Iris pigment epithelial cell (primary cell): ENCODE measurements around the gene TRIM9.

ENCODE experiments used
- DNase-seq: peaks from one replicate; pipeline ENCODE4 v3.0.0-alpha.2; 2011; ENCODE audit warnings: low read depth

The TRIM9 gene

DNA sequence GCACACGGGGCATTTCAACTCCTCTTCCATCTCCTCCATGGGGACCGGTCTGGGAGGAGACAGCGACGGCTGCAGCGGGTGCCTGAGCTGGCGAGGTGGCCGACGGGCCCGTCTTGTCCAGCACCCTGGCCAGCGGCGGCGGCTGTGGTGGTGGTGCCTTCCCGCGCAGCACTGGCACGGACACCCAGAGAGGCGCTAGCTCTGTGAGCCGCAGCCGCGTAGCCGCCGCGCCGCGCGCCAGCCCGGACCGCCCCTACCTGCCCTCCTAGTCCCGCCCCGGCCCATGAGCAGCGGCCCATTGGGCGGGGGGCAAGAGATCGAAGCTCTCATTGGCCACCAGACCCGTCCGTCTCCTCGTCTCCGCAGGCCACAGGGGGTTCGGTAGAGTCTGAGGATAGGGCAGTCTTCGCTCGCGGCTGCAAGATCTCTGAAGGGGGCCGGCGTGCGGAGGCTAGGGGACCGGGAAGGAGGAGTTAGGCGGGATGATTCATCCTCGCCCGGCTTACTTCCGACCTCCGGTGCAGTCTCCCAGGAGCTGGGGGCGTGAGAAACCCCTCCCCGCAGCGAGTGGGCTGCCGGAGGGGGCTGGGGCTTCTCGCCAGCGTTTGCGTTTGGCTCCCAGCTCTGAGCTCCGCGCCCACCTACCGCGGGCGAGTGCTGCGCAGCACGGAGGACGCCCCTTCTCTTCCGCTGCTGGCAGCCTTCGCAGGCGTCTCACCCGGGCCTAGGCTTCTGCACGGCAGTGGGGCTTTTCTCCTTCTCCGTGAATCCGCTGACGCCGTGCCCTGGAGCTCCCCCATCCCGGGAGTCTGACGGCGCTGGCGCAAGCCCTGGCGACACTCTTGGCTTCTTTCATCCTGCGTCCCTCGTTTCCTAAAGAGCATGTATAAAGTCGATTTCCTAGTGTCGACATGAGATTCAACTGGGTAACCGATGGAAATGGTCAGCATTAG, at the start of gene TRIM9:
Gene TRIM9, minus strand, starts transcription at position 205 of the 953 bp plus-strand sequence. Its CDS starts 166 bp downstream, at position 39.
- DNase-seq = peak; percentile 97

DNA sequence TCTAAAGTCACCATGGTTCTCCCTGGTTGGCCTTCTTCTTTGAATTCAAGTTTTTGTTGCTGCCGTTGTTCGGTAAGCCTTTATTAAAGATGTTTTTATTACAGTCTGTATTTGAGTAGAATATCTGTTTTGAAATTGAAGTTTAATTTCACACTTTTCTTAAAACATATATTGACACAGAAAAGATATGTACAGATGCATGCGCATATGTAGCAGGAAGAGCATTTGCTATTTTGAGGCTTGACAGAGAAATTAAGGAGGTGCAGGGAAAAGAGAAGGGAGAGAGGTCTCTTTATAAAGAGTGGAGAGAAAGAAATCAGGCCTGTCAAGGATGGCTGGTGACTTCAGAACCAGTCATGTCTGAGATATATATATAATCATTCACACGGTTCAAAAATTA, 46.0 kb upstream of the TRIM9 start:
- no peak for DNase-seq

DNA sequence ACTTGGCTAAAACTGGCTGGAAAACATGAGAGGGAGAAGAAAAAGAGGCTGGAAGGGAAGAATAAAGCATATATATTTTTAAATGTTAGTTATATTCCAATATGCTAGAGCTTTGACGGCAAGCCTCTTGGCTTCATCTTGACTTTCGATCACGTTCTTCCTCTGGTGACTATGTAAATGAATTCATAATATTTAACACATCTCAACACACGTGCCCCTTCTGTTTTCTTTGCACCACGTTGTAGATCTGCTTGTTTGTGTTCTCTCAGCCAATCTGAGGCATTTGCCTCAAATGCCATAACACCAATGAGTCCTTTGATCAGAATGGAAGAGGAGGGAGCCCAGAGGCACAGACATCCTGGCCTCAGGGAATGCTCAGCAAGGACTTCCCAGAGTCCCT, 45.4 kb upstream of the TRIM9 start:
- DNase-seq = no peak

DNA sequence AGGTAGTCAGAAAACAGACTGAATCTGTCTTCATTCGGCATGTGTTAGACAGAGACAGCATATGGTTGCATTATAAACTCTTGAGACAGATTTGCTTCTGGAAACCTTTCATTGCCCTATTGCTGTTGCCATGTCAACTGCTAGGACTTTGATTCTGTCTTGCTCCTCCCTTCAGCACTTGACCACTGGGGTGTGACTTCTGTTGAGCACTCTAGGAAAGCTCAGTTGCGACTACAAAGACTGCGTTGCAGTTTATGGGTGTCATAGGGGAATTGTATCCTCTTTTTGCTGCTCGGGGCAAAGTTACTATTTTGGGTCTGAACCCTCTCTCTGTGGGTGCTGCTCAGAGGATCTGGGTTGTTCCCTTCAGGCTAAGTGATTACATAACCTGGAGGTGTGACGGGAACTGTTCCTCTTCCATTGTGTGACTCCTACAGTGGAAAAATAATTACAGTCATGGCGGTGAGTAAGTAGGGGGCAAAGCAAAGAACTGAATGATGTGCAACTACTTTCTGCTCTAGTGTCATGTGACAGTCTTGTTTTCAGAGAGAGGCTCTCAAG, 44.3 kb upstream of the TRIM9 start:
- DNase-seq = no peak

DNA sequence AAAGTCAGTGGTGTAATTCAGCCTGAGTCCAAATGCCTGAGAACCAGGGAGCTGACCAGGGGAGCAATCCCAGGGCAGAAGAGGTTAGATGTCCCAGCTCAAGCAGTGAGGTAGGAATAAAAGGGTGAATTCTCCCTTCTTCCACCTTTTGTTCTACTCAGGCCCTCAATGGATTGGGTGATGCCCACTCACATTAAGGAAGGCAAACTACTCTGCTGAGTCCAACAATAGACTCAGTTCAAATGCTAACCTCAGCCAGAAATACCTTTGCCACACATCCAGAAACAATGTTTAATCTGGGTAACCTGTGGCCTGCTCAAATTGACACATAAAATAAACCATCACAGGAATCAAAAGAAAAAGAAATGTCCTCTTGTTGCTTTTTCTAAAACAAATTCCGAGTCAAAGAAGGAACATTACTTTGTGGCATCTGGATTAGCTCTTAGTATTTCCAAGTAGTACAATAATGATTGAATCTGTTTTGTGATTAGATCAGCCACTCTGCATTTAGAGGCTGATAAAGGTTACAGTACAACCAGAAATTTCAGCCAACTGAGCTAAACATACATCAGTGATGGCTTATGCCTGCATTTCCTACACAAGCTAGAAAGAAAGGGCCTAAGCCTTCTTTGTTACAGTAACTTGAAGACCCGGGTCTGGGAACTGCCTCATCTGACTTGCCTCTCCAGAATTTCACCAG, 43.6 kb upstream of the TRIM9 start:
- no peak for DNase-seq

DNA sequence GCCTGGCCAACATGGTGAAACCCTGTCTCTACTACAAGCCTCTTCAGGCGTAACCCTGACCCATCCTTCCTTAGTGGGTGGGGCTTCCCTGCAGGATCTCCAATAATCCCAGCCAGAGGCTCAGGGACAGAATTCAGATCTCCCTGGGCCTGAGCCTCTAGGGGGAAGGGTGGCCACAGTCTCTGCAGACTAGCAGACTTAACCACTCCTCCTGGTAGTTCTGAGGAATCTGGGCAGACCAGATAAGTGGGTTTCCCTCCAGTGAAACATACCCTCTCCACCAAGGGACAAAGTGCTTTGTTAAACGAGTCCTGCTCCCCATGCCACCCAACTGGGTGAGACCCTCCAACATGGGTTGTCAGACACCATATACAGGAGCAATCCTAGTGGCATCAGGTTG, 36.6 kb upstream of the TRIM9 start:
- DNase-seq = no peak

DNA sequence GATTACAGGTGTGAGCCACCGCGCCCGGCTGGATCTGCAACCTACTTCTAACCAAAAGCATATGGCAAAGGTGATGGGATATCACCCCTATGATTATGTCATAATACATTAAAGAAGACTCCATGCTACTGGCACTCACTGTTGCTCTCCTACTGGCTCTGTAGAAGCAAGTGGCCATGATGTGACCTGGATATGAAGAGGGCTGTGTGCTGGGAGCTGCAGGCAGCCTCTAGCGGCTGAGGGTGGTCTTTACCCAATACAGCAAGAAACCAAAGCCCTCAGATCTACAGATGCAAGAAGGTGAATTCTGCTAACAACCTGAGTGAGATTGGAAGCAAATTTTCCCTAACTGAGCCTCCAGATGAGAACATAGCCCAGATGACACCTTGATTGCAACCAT, 34.2 kb upstream of the TRIM9 start:
- no peak for DNase-seq

DNA sequence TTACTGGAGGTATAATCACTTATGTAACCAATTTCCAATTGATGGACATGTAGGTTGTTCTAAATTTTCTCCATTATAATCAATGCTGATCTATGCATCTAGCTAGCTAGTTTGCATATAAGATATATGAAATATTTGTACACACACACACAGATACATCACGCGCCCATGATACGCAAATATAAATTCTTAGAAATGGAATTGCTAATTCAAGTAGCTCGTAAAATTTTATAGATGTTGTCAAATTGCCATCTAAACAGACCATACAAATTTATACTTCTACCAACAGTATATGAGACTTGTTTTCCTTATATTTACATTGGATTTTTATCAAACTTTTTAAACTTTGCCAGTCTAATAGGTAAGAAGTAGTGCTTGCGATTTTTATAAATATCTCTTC, 29.1 kb upstream of the TRIM9 start:
- DNase-seq = no peak

DNA sequence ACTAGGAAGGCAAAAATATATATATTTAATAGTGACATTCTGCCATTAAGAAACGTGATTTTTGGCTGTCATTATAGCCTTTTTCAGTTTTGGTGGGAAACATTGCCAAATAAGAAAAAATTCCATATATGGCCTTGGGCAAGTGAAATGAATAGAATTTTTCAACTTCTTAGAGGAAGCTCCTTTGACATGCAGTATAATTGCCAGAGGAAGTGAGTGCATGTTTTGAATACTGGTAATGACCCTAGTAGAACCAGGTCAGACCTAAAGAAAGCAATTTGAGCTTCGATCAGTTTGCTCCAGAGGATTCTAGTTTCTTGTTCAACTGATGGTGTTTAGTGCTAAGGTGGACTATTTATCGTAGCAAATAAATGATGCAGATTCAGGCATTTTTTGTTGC, 26.2 kb upstream of the TRIM9 start:
- peak; percentile 45 for DNase-seq

DNA sequence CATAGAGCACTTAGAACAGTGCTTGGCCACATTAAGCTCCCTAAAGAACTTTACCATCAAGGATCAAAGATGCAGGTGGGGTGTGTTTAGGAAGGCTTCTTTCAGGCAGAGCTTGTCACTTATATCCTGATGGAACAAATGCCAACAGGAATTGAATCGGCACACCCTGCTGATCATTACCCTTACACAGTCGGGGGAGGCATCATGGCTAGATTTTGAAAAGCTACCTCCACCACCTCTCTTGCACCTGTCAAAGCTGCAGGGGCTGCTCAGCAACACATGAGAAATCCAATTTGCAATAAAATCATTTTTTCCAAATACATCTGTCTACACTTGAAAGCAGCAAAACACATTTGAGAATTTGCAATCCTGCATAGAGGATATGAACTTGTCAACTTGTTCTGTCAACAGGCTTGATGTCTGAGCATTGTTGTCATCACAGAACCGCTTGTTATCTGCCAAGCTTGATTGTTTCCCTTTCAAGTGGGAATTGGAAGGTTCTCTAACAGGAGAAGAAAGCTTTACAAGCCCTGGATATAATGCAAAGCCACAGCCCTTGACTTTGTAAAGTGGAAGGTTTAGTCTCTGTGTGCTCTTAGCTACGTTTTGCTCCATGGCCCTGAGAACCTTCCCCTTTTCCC, 24.6 kb upstream of the TRIM9 start:
- no peak for DNase-seq

DNA sequence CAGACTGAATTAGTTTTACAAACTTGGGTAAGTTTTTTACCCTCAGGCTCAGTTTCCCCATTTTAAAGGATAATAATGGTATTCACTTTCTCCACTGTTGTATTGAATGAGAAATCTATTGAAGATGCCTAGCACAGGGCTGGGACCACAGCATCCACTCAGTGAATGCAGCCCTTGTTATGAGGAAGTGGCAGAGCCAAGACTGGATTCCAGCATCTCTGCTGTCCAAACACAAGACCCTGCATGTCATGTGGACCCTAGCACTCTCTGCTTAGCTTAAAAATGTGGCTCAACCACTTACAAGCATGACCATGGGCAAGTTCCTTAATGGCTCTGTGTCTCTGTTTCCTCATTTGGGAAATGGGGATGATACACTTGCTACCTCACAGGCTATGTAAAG, 24.1 kb upstream of the TRIM9 start:
- DNase-seq = no peak

DNA sequence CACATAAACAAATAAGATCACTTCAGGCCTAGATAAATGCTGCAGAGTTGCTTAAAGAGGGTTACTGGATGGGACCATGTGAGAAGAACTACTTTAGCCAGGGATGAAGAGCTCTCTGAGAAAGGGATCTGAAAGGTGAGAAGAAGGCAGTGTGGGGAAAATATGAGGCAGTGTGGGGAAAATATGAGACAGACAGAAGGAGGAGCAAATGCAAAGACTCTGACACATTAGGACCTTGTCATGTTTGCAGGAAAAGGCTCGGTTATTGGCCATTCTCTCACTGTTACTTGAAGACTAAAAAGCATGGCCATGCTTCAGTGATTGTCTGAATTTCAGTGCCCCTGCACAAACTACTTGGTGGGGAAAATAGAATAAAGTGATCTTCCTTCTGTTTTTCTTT, 22.7 kb upstream of the TRIM9 start:
- DNase-seq = no peak

DNA sequence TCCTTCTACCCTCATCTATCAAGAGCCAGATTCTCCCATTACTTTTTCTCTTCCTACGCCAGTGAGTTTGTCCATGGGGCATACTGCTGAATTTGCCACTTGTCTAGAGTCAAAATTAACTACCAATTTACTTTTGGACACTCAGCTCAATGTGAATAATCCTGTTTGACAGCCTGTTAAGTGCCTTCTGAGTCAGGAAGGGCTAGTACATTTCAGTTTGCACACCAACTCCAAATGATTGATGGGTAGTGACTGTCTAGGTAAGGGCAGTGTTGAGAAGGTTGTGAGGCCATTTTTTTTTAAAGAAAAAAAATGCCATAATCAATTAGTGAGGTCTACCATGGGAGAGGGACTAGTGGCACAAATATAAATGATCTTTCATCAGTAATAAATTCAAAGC, 21.8 kb upstream of the TRIM9 start:
- DNase-seq = no peak

DNA sequence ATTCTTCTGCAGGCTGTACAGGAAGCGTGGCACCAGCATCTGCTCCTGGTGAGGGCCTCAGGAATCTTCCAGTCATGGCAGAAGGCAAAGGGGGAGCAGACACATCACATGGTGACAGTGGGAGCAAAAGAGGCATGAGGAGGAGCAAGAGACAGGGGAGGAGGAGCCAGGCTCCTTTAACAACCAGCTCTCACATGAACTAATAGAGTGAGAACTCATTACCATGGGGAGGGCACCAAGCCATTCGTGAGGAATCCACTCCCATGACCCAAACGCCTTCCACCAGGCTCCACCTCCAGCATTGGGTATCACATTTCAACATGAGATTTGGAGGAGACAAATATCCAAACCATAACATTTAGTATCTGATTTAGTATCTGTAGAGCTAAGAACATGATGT, 14.7 kb upstream of the TRIM9 start:
- no peak for DNase-seq

DNA sequence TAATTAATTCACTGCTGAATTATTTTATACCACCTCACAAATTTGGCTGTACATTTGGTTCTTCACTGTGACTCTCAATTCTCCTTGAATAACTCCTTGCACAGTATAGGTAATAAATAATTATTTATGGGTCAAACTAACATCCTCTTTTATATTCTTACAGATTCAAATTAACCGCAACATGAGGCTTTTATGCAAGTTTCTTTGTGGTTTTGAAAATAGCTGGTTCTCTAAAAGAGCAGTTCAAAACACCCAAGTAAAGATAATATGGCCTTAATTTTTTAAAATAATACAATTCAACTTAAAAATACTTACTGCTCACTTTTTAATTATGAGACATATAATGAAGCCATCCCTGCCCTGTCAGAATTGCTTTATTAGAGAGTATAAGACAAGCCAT, 12.9 kb upstream of the TRIM9 start:
- DNase-seq = no peak

DNA sequence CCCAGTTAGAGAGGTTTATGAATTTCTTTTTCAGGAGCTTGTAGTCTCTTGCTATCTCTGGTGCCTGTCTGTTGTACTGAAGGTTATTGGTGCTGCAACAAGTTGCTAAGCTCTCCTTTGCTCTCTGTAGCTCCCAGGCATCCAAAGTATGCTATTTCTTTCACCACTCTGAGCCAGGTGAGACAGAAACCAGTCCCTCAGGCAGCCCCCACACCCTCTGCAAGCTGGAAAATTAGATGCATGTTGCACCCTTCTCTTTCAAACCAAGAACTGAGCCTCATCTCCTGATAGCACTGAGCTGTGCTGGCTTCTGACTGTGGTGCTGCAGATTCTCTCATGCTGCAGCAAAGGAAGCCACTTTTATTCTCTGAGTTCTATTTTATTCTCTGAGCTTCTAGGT, 9.6 kb upstream of the TRIM9 start:
- no peak for DNase-seq

DNA sequence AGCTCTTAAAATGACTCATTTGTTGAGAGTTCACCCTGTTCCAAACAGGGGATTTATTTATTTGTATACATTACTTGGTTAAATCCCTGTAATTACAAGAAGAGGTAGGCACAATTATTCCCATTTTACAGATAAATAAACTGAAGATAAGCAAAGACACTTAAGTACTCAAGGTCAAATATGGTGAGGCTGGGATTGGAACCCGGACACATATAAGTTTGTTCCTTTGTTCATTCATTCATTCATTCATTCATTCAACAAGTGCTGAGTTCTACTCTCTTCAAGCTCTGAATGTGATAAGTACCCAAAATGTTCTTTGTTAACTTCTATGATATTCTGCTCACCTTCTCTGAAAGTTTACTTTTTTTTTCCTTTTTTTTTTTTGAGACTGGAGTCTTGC, 2.4 kb upstream of the TRIM9 start:
- DNase-seq = no peak

DNA sequence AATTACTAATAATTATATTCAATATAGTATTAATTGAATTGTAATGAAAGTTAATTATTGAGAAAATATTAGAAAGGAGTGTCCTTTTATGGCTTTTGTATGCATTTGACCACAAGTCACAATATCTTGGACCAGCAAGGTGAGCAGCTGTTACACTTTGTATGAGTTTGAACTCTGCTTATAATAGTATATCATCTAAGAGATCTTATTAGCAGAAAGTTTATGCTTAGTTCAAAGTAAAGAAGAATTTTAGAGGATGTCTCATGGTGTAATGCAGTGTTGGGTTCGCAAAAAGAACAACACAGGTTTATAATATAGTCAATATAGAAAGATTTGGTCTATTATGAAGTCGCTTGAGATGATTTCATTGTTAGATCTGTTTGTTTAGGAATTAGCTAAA, 2.0 kb upstream of the TRIM9 start:
- DNase-seq = no peak

DNA sequence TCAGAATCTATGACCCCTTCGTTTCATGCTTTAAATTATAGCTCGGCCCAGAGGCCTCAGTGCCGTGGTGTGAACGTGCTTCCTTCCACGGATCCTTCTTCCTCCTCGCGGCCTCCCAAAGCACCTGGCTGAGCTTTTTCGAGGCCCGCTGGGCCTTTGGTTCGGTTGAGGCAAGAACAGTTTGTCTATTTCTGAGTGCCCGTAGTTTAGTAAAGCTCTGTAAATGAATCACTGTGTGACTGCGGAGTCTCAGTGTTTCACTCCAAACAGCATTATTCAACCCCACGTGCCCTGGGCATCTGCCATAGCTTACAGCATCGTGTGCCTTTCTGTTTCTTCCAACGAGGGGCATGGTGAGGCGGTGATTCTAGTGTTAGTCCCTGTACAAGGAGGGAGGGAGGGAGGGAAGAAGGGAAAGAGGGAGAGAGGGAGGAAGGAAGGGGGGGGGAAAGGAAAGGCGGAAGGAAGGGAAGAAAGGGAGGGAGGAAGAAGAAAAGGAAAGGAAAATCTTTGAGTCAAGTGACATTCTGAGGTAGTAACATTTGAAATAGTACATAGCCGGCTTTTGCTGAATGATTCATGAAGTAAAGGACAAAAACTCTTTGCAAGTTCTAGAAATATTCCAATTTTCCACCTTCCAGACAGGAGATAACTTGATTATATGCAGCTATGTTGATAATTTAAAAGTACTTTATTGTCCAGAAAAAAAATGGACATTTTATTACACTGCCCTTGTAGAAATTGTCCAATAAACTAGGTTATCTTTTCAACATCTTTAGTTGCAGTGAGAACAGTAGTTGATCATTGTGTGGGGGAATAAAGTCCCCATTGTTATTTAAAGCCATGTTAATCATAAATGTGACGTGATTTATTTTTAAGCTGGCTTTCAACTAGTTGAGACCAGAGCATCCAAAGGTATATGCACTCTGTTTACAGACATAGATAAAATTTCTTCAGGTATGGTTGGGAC, 1.2 kb upstream of the TRIM9 start:
- DNase-seq = peak; percentile 59

DNA sequence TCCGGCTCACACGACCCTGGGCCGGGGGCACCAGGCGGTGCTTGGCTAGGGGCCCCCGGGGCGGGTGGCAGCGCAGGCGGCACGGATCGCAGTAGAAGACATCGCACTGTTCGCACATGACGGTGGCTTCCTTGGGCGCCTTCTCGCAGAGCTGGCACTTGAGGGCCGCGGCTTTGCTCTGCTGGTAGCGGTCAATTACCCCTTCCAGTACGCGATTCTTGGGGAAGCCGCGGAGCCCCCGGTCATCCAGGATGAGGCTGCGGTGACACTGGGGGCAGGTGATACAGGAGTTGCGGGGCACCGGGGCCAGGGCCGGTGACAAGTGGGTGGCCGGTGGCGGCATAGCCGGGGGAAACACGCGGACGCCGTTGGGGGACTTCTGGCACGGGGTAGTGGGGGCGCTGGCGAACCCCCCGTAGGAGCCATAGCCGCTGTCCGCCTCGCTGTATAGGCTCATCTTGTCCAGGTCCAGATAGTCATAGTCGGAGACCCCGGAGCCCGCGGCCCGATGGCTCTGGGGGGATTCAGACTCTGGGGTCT, 553 bp downstream of the TRIM9 start:
- DNase-seq = peak; percentile 6
